Measurements from ENCODE around the gene FER1L5.

GRCh38 chr2:96664366-96664925 is 21.9 kb downstream of the FER1L5 start:
- no peak for TF ChIP-seq EZH2 (IDR thresholded peaks at IDR 0.05; ENCODE audit: low read length, missing control alignments)
- TF ChIP-seq, protein P1, sequence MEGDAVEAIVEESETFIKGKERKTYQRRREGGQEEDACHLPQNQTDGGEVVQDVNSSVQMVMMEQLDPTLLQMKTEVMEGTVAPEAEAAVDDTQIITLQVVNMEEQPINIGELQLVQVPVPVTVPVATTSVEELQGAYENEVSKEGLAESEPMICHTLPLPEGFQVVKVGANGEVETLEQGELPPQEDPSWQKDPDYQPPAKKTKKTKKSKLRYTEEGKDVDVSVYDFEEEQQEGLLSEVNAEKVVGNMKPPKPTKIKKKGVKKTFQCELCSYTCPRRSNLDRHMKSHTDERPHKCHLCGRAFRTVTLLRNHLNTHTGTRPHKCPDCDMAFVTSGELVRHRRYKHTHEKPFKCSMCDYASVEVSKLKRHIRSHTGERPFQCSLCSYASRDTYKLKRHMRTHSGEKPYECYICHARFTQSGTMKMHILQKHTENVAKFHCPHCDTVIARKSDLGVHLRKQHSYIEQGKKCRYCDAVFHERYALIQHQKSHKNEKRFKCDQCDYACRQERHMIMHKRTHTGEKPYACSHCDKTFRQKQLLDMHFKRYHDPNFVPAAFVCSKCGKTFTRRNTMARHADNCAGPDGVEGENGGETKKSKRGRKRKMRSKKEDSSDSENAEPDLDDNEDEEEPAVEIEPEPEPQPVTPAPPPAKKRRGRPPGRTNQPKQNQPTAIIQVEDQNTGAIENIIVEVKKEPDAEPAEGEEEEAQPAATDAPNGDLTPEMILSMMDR (conservative IDR thresholded peaks at IDR 0.05 in 1 of 2, IDR thresholded peaks at IDR 0.05 in 1 of 2; ENCODE audit: low read depth in 1 of 2, low read length in 2 of 2), result no peak

Measured in fibroblast of lung (primary cell).